Medulla oblongata (tissue), 1 donor: ENCODE measurements around the gene KRTAP20-3.

Experiments used
- DNase-seq: peaks from one replicate; pipeline ENCODE4 v3.0.0-alpha.2; 2015; ENCODE audit errors: extremely low spot score

The KRTAP20-3 gene

GRCh38 chr21:30684506-30684905, 41.8 kb downstream of the KRTAP20-3 start:
- DNase-seq, result no peak

GRCh38 chr21:30689822-30690221, 47.2 kb downstream of the KRTAP20-3 start:
- DNase-seq, result no peak
